Stimulated activated CD8-positive, alpha-beta memory T cell treated with anti-CD3 and anti-CD28 coated beads, Interleukin-4, amount 100 ng/mL, for 4 hours (primary cell): ENCODE results near the gene GNAI3.
A peak's percentile ranks its signal among the peaks of the same experiment; 100 is the strongest.

Experiments used
- DNase-seq, 2 donors: peaks; one replicate each; pipeline ENCODE4 v3.0.0-alpha.2; 2020; ENCODE audit warnings: low read depth in 2 of 2, low spot score in 1 of 2

The GNAI3 gene

GRCh38 chr1:109543988-109544735, 4.3 kb upstream of the GNAI3 start:
- no peak for DNase-seq

GRCh38 chr1:109546311-109547109, 1.9 kb upstream of the GNAI3 start:
- peak; percentile 70 to 87 for DNase-seq

- DNase-seq, result no peak
Observed at GRCh38 chr1:109547463-109548320, 723 bp upstream of the GNAI3 start.

GRCh38 chr1:109556563-109556962, 8.1 kb downstream of the GNAI3 start:
- DNase-seq, result no peak

GRCh38 chr1:109557520-109557919, 9.1 kb downstream of the GNAI3 start:
- DNase-seq, result no peak

GRCh38 chr1:109559995-109560394, 11.6 kb downstream of the GNAI3 start:
- DNase-seq, result no peak

- DNase-seq, result no peak
Observed at GRCh38 chr1:109564194-109564878, 15.9 kb downstream of the GNAI3 start.

- no peak for DNase-seq
Observed at GRCh38 chr1:109565241-109565640, 16.8 kb downstream of the GNAI3 start.

GRCh38 chr1:109566982-109567381, 18.6 kb downstream of the GNAI3 start:
- DNase-seq, result no peak

- no peak for DNase-seq
Observed at GRCh38 chr1:109567877-109568672, 19.7 kb downstream of the GNAI3 start.

- no peak for DNase-seq
Observed at GRCh38 chr1:109569323-109569722, 20.9 kb downstream of the GNAI3 start.

GRCh38 chr1:109570414-109570813, 22.0 kb downstream of the GNAI3 start:
- no peak for DNase-seq

- DNase-seq, result no peak
Observed at GRCh38 chr1:109573785-109574184, 25.4 kb downstream of the GNAI3 start.

GRCh38 chr1:109578947-109579443, 30.6 kb downstream of the GNAI3 start:
- DNase-seq, result no peak

GRCh38 chr1:109579491-109579890, 31.1 kb downstream of the GNAI3 start:
- DNase-seq, result no peak

GRCh38 chr1:109582021-109582420, 33.6 kb downstream of the GNAI3 start:
- DNase-seq, result no peak

GRCh38 chr1:109584766-109585165, 36.4 kb downstream of the GNAI3 start:
- DNase-seq, result no peak

GRCh38 chr1:109586055-109586454, 37.6 kb downstream of the GNAI3 start:
- DNase-seq, result no peak

GRCh38 chr1:109589177-109589576, 40.8 kb downstream of the GNAI3 start:
- DNase-seq, result no peak

GRCh38 chr1:109589679-109590078, 41.3 kb downstream of the GNAI3 start:
- DNase-seq, result no peak
